Activated T-helper 17 cell treated with anti-CD3 and anti-CD28 coated beads, Interleukin-2, amount 50 U/mL, for 72 hours (primary cell): ENCODE measurements around the gene DSG3. TPM values are rescaled to one million over a fixed set of nuclear protein-coding genes. Genes with fewer than 3 reads are reported as not detected.

Experiments
- ATAC-seq: fragments of 150-1000 bp; cut with Tn5 transposase; replicated peaks from 2 replicates; pipeline ENCODE4 v1.10.0; 2021; ENCODE audit warnings: mild to moderate bottlenecking, moderate library complexity
- H3K27ac Mint-ChIP-seq: one replicate; pipeline ENCODE4 v1.8.0; 2022; ENCODE audit warnings: mixed read lengths
- H3K27me3 Mint-ChIP-seq: one replicate; pipeline ENCODE4 v1.8.0; 2022; ENCODE audit warnings: mixed read lengths
- H3K36me3 Mint-ChIP-seq: one replicate; pipeline ENCODE4 v1.8.0; 2022; ENCODE audit warnings: low read depth, mild to moderate bottlenecking, mixed read lengths
- H3K4me1 Mint-ChIP-seq: one replicate; pipeline ENCODE4 v1.8.0; 2022; ENCODE audit warnings: mixed read lengths
- H3K4me3 Mint-ChIP-seq: one replicate; pipeline ENCODE4 v1.8.0; 2022; ENCODE audit warnings: mild to moderate bottlenecking, mixed read lengths
- H3K9me3 Mint-ChIP-seq: one replicate; pipeline ENCODE4 v1.8.0; 2022; ENCODE audit warnings: mixed read lengths
- total RNA-seq, 2 donors: library from RNA; stranded (reverse); gene quantifications; one replicate each; pipeline ENCODE4 v1.2.3, GENCODE V29; 2022

The DSG3 gene
- total RNA-seq, result not detected

- H3K9me3 Mint-ChIP-seq, result no peaks in the 10 kb centered on the region
- H3K36me3 Mint-ChIP-seq, result no peaks in the 10 kb centered on the region
- no peak within 1 kb of the TSS for H3K27ac Mint-ChIP-seq
- H3K4me3 Mint-ChIP-seq, result no peak within 1 kb of the TSS
- H3K4me1 Mint-ChIP-seq, result no peaks in the 10 kb centered on the region
- ATAC-seq, result no peak
- H3K27me3 Mint-ChIP-seq, result no peaks in the 10 kb centered on the region
These were observed at the start of gene DSG3 for GRCh38 chr18:31447530-31448191. DSG3 (plus strand) TSS chr18:31447741; CDS start chr18:31447878, 137 bp downstream.

- no peaks in the 10 kb centered on the region for H3K27me3 Mint-ChIP-seq
- no peaks in the 10 kb centered on the region for H3K4me1 Mint-ChIP-seq
- peaks cover 8% of the 10 kb centered on the region for H3K9me3 Mint-ChIP-seq
- no peaks in the 10 kb centered on the region for H3K36me3 Mint-ChIP-seq
- ATAC-seq, result no peak
- H3K4me3 Mint-ChIP-seq, result no peak overlapping the region
- no peak overlapping the region for H3K27ac Mint-ChIP-seq
These were observed 49.4 kb upstream of the DSG3 start for GRCh38 chr18:31398191-31398590.

- no peaks in the 10 kb centered on the region for H3K36me3 Mint-ChIP-seq
- H3K4me1 Mint-ChIP-seq, result no peaks in the 10 kb centered on the region
- ATAC-seq, result no peak
- H3K4me3 Mint-ChIP-seq, result no peak overlapping the region
- H3K9me3 Mint-ChIP-seq, result peaks cover 11% of the 10 kb centered on the region
- no peaks in the 10 kb centered on the region for H3K27me3 Mint-ChIP-seq
- H3K27ac Mint-ChIP-seq, result no peak overlapping the region
These were observed 48.1 kb upstream of the DSG3 start for GRCh38 chr18:31399306-31400032.

GRCh38 chr18:31401156-31402025 lies 46.1 kb upstream of the DSG3 start:
- Mint-ChIP-seq H3K27ac (no peak overlapping the region), H3K36me3 (no peaks in the 10 kb centered on the region), H3K27me3 (no peaks in the 10 kb centered on the region), H3K9me3 (peaks cover 11% of the 10 kb centered on the region), H3K4me1 (no peaks in the 10 kb centered on the region), H3K4me3 (no peak overlapping the region)
- ATAC-seq, result no peak

GRCh38 chr18:31402026-31402373 lies 45.5 kb upstream of the DSG3 start:
- ATAC-seq, result no peak
- no peaks in the 10 kb centered on the region for H3K4me1 Mint-ChIP-seq
- peaks cover 12% of the 10 kb centered on the region for H3K9me3 Mint-ChIP-seq
- H3K36me3 Mint-ChIP-seq, result no peaks in the 10 kb centered on the region
- H3K27me3 Mint-ChIP-seq, result no peaks in the 10 kb centered on the region
- H3K4me3 Mint-ChIP-seq, result no peak overlapping the region
- H3K27ac Mint-ChIP-seq, result no peak overlapping the region

- Mint-ChIP-seq H3K36me3 (no peaks in the 10 kb centered on the region), H3K4me1 (no peaks in the 10 kb centered on the region), H3K27me3 (no peaks in the 10 kb centered on the region), H3K9me3 (peaks cover 14% of the 10 kb centered on the region), H3K4me3 (no peak overlapping the region), H3K27ac (no peak overlapping the region)
- ATAC-seq, result no peak
These were observed 44.1 kb upstream of the DSG3 start for GRCh38 chr18:31403409-31403808.

- Mint-ChIP-seq H3K4me3 (no peak overlapping the region), H3K9me3 (peaks cover 19% of the 10 kb centered on the region)
- ATAC-seq, result no peak
These were observed 39.9 kb upstream of the DSG3 start for GRCh38 chr18:31407649-31408048.

GRCh38 chr18:31409276-31409675 lies 38.3 kb upstream of the DSG3 start:
- no peaks in the 10 kb centered on the region for H3K36me3 Mint-ChIP-seq
- no peaks in the 10 kb centered on the region for H3K4me1 Mint-ChIP-seq
- H3K27ac Mint-ChIP-seq, result no peak overlapping the region
- H3K9me3 Mint-ChIP-seq, result peaks cover 11% of the 10 kb centered on the region
- H3K27me3 Mint-ChIP-seq, result no peaks in the 10 kb centered on the region
- H3K4me3 Mint-ChIP-seq, result no peak overlapping the region
- no peak for ATAC-seq

More at GRCh38 chr18:31407649-31408048, 39.9 kb upstream of the DSG3 start:
- Mint-ChIP-seq H3K27me3 (no peaks in the 10 kb centered on the region), H3K27ac (no peak overlapping the region), H3K36me3 (no peaks in the 10 kb centered on the region), H3K4me1 (no peaks in the 10 kb centered on the region)

GRCh38 chr18:31410716-31411483 lies 36.6 kb upstream of the DSG3 start:
- H3K27me3 Mint-ChIP-seq, result no peaks in the 10 kb centered on the region
- H3K36me3 Mint-ChIP-seq, result no peaks in the 10 kb centered on the region
- H3K4me3 Mint-ChIP-seq, result no peak overlapping the region
- peaks cover 11% of the 10 kb centered on the region for H3K9me3 Mint-ChIP-seq
- H3K27ac Mint-ChIP-seq, result no peak overlapping the region
- H3K4me1 Mint-ChIP-seq, result no peaks in the 10 kb centered on the region
- ATAC-seq, result no peak

- H3K27ac Mint-ChIP-seq, result no peak overlapping the region
- no peak overlapping the region for H3K4me3 Mint-ChIP-seq
- H3K9me3 Mint-ChIP-seq, result peaks cover 8% of the 10 kb centered on the region
- ATAC-seq, result no peak
- H3K4me1 Mint-ChIP-seq, result no peaks in the 10 kb centered on the region
- H3K36me3 Mint-ChIP-seq, result no peaks in the 10 kb centered on the region
- no peaks in the 10 kb centered on the region for H3K27me3 Mint-ChIP-seq
These were observed 34.4 kb upstream of the DSG3 start for GRCh38 chr18:31413137-31413536.

GRCh38 chr18:31417850-31418249 lies 29.7 kb upstream of the DSG3 start:
- no peaks in the 10 kb centered on the region for H3K36me3 Mint-ChIP-seq
- H3K4me3 Mint-ChIP-seq, result no peak overlapping the region
- peaks cover 7% of the 10 kb centered on the region for H3K9me3 Mint-ChIP-seq
- no peaks in the 10 kb centered on the region for H3K27me3 Mint-ChIP-seq
- no peak overlapping the region for H3K27ac Mint-ChIP-seq
- ATAC-seq, result no peak
- H3K4me1 Mint-ChIP-seq, result no peaks in the 10 kb centered on the region

GRCh38 chr18:31419457-31419932 lies 28.0 kb upstream of the DSG3 start:
- Mint-ChIP-seq H3K4me3 (no peak overlapping the region), H3K4me1 (no peaks in the 10 kb centered on the region), H3K36me3 (no peaks in the 10 kb centered on the region), H3K9me3 (peaks cover 11% of the 10 kb centered on the region), H3K27me3 (no peaks in the 10 kb centered on the region), H3K27ac (no peak overlapping the region)
- no peak for ATAC-seq

GRCh38 chr18:31420032-31420431 lies 27.5 kb upstream of the DSG3 start:
- ATAC-seq, result no peak
- no peaks in the 10 kb centered on the region for H3K36me3 Mint-ChIP-seq

GRCh38 chr18:31420524-31420923 lies 27.0 kb upstream of the DSG3 start:
- Mint-ChIP-seq H3K36me3 (no peaks in the 10 kb centered on the region), H3K9me3 (peaks cover 11% of the 10 kb centered on the region), H3K27me3 (no peaks in the 10 kb centered on the region), H3K4me1 (no peaks in the 10 kb centered on the region), H3K27ac (no peak overlapping the region), H3K4me3 (no peak overlapping the region)
- no peak for ATAC-seq

More at GRCh38 chr18:31420032-31420431, 27.5 kb upstream of the DSG3 start:
- H3K27me3 Mint-ChIP-seq, result no peaks in the 10 kb centered on the region
- H3K4me3 Mint-ChIP-seq, result no peak overlapping the region
- no peaks in the 10 kb centered on the region for H3K4me1 Mint-ChIP-seq
- peaks cover 11% of the 10 kb centered on the region for H3K9me3 Mint-ChIP-seq
- no peak overlapping the region for H3K27ac Mint-ChIP-seq
